Fibroblast of the conjunctiva (primary cell): ENCODE data around the gene NEDD8.
"Not testable (repeated sequence)": the region's sequence is repeated elsewhere in the genome, so short reads cannot be mapped to it uniquely, and the experiment has no call there.

Experiments used
- DNase-seq: peaks from one replicate; pipeline ENCODE4 v3.0.0-alpha.2; 2010; ENCODE audit warnings: low read depth

NEDD8 gene

GRCh38 chr14:24222987-24223386 is 9.2 kb downstream of the NEDD8 start:
- DNase-seq, result not testable (repeated sequence)

- no peak for DNase-seq
Measured at GRCh38 chr14:24219521-24219920, 12.6 kb downstream of the NEDD8 start.

- DNase-seq, result no peak
Measured at GRCh38 chr14:24219080-24219479, 13.1 kb downstream of the NEDD8 start.

GRCh38 chr14:24216876-24217275 is 15.3 kb downstream of the NEDD8 start:
- not testable (repeated sequence) for DNase-seq

GRCh38 chr14:24216345-24216699 is 15.8 kb downstream of the NEDD8 start:
- no peak for DNase-seq

DNA sequence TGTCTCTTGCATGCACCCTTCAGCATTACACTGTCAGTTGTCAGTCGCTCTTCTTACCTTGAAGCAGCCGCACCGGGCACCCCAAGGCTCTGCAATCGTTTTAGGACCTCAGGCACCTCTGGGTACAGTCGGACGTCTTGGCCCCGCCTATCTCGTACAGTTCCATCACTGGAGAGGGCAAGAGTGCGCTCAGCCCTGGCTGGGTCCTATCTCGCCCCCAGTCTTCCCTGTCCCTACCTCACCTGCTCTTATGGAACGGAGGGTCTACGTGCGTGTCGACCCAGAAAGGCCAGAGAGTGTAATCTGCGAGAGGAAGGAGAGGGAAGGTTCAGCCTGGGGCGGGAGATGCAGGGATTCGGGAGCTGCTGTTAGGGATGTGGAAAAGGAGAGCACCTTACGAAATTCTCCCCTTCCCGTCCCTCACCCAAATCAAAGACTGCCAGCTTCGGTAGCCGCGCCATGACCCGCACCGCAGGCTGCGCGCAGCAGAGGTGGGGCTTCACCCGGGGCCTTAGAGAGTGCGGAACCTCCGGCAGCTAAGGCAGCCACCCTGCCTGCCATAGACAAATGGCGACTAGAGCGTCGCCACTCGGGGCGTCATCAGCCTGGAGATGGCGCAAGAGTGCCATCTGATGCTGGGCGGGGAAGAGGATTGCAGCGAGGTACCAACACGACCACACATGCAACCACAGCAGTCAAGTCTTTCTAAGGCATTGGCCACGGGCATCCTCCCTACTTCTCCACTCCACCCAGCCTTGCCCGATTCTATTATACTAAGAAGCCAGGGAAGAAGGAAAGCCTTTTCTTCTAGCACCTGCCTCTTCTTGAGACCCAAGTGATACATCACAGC is 16.4 kb downstream of the NEDD8 start, which contains the start of gene MDP1:
Gene MDP1 (minus strand): TSS at position 572 of the 850 bp plus-strand sequence. CDS start 111 bp downstream, at position 461.
- peak; percentile 77 for DNase-seq

DNA sequence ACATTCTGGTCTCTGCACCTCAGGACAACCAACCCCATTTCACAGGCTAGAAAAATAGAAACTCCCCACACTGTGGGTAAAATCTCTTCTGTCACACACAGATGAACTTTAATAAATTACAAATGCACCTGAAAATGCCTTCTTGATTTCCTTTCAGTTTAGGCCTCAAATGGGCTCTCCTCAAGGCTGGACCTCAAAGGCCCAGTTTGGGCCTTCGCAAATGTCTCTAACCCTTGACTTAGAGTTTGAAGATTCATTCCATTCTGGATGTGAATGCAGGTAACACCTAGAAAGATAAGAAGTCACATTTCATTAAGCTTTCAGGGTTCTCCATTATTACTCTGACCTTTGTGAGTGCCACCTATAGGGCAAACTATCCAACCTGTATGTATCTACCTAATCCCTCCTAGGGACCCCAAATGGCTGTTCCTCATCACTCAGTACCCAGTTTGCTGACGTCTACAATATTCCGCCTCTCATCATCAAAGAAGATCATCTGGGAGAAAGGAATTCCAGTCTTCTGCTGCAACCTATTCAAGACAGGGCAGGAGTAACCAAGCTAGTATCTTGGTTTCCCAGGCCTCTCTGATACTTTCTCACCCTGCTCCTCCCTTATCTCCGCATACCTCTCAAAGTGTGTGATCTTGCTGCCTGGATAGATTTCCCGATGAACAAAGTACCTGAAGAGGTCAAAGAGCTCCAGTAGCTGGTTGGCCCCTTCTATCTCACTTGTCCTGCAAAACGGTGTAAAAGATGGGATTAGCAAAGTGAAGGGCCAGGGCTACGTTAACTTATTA is 18.1 kb downstream of the NEDD8 start:
- DNase-seq, result no peak

DNA sequence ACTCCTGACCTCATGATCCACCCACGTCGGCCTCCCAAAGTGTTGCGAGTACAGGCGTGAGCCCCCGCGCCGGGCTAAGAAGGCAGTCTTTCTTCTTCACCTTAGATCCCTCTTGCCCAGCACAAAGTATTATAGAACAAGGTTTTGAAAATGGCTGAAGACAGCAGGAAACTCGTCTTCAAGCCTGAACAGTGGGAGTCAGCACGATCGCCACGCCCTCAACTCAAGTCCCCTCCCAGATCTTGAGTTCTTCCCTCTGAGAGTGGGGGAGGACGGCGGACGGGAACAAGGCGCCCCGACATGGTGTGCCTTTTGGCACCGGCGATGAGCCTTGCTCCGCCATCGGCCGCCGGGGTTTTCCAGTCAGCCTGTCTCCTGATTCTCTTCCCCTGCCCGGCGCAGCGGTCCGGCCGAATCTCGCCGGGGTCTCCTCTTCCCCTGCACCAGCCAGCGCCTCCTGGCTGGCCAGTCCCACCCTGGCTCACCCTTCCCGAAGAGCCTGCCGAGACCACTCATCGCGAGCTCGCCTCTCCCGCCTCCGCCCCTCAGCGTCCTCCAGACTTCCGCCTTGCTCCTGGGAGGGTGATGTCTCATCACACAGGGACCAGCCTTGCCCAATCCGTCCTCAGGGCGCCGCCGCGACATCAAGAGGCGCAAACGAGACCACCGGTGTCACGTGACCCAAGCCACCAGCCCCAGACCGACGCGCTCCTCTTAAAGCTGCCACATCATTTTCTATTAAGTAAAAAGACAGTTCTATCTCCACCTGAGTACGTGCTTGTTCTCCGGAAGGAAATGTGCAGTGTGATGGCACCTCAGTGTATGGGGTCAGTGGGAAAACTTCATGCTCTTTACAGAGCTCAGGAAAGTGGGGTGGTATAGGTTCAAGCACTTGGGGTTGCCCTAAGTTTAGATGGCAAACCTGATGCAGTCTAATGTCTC is 19.0 kb downstream of the NEDD8 start, which contains the start of gene CHMP4A:
Gene CHMP4A (minus strand): TSS at position 565 of the 942 bp plus-strand sequence. CDS start 49 bp downstream, at position 516.
- DNase-seq, result peak; percentile 97

DNA sequence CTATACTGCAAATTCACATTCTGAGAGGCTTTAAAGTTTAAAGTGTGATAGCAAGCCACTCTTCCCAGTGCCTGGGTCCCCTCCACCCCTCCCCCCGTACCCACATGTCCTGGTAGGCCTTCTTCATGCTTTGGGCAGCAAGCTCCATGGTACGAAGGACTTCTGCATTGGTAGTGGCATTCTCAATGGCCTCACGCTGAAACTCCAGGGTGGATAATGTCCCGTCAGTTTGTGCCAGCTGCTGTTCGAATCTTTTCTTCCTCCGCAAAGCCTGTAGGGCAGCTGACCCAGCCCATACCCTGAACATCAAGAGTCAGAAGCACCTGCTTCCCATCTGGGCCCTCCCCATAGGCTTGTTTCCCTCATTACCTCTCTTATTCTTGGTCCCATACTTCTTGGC is 20.9 kb downstream of the NEDD8 start:
- DNase-seq, result no peak

DNA sequence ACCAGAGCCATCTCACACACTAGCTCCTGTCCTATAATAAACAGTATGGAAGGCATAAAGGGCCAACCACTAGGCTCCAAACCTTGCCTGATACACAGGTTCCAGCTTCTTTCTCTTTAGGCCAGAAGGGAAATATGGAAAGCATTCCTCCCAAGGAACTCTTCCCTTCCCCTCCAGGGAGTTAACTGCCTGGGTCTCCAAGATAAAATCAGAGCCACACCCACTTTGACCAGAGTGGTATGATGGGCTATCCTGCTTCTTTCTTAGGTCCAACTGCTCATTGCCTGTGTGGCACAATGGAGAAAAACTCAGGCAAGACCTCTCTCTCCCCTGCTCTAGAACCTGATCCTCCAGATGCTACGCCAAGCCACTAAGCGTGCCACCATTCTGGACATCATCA is 24.5 kb downstream of the NEDD8 start:
- DNase-seq, result no peak

GRCh38 chr14:24207104-24207551 is 25.0 kb downstream of the NEDD8 start:
- no peak for DNase-seq

DNA sequence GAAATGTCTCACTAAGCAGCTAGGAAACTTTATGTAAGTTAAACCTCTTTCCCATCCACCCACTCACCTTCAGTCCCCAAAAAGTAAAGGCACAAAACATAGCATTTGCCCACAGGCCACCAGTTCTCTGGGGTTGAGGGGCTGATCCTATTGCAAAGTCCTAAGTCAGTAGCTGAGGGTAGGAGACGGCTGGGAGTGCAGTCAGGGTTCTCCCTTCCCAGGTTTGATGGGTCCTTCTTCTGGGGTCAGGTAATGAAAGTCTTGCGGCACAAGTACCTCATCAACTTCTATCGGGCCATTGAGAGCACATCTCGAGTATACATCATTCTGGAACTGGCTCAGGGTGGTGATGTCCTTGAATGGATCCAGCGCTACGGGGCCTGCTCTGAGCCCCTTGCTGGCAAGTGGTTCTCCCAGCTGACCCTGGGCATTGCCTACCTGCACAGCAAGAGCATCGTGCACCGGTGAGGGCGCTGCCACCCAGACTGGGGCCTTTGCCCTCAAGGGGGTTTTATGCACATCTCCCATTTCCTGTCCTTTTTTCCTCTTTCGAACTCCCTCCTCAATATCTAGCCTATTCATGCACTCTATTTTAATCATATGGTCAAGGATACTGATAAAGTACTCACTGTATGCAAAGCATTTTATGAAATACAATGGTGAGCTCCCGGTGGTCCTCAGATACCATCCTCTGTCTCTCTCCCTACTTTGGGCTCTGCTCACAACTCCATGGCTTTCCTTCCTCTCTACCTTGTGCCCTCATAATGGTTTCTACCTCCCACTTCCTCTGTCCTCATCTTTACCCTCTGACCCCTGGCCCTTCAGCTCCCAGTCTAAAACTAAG is 25.7 kb downstream of the NEDD8 start:
- no peak for DNase-seq

- no peak for DNase-seq
Measured at GRCh38 chr14:24204163-24205146, 27.7 kb downstream of the NEDD8 start.

DNA sequence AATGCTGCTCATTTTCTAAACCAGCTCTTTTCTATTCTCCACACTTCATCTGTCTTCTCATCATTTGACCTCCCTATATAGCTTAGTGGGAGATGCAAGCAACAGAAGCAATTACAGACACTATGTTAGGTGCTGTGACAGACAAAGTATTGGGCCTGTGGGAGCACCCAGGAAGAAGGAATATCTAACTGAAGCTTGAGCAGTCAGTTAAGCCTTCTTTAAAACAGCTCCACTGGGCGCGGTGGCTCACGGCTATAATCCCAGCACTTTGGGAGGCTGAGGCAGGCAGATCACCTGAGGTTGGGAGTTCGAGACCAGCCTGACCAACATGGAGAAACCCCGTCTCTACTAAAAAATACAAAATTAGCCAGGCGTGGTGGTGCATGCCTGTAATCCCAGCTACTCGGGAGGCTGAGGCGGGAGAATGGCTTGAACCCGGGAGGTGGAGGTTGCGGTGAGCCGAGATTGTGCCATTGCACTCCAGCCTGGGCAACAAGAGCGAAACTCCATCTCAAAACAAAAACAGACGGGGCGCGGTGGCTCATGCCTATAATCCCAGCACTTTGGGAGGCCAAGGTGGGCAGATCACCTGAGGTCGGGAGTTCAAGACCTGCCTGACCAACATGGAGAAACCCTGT is 28.8 kb downstream of the NEDD8 start:
- DNase-seq, result not testable (repeated sequence)

DNA sequence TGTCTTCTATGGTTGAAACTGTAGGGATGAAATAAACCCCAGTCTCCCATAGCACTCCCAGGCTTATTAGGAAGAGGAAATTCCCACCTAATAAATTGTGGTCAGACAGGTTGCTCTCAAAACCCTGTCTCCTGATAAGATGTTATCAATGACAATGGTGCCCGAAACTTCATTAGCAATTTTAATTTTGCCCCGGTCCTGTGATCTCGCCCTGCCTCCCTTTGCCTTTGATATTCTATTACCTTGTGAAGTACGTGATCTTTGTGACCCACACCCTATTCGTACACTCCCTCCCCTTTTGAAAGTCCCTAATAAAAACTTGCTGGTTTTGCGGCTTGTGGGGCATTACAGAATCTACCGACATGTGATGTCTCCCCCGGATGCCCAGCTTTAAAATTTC is 29.6 kb downstream of the NEDD8 start:
- DNase-seq, result not testable (repeated sequence)

GRCh38 chr14:24198814-24199524 is 33.2 kb downstream of the NEDD8 start:
- DNase-seq, result no peak

GRCh38 chr14:24197056-24197450 is 35.1 kb downstream of the NEDD8 start:
- DNase-seq, result no peak
